HG03095 (cell line): ENCODE data around the gene LHX6.

Experiments
- ATAC-seq: cut with Tn5 transposase; IDR thresholded peaks from one replicate; pipeline ENCODE4 v1.9.1; 2021; ENCODE audit warnings: moderate library complexity; ENCODE audit not compliant: unreplicated experiment

LHX6 gene

DNA sequence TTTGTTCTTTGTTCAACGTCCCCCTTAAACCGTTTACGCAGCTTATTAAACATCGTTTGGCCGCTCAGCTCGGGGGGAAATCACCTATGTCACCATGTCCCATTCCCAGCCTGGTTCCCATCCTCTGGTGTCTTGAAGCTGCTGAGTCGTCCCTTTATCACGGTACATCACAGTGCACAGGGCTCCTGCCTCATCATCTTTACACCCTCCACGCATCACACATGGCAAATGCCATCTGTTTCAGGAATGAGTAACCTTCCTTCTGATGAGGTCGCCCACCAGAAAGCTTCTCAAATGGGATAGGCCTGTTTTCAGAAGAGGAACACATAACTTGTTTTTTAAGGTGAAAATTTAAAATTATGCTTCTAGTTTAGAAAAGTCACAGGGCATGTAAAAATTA is 7.9 kb upstream of the LHX6 start:
- ATAC-seq = no peak

DNA sequence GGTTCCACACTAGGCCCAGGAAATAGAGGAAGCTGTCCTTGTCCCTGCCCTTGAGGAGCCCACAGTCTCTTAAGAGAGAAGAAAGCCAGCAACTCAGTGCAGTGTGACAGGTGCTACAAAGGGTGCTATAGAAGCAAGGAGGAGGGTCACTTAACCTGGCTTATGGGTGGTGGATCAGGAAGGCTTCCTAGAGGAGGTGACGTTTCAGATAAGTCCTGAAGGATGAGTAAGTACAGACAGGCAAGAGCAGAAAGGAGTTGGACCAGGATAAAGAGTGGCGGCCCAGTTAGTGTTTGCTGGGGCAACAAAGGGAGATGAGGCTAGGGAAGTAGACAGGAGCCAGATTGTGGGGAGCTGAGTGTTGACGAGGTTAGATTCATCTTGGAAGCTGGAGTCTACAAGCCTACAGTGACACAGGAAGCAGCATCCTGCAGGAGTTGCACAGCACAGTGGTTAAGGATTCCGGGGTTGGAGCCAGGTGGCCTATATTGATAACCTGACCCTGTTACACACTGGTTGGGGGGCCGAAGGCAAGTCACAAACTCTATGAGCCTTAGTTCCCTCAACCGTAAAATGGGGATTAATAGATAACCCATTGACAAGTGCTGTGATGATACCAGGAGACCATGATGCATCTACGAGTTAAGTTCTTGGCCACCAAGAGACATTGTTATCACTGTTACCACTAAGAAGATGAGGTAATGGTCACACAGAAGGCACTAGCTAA is 5.4 kb upstream of the LHX6 start:
- ATAC-seq = no peak

DNA sequence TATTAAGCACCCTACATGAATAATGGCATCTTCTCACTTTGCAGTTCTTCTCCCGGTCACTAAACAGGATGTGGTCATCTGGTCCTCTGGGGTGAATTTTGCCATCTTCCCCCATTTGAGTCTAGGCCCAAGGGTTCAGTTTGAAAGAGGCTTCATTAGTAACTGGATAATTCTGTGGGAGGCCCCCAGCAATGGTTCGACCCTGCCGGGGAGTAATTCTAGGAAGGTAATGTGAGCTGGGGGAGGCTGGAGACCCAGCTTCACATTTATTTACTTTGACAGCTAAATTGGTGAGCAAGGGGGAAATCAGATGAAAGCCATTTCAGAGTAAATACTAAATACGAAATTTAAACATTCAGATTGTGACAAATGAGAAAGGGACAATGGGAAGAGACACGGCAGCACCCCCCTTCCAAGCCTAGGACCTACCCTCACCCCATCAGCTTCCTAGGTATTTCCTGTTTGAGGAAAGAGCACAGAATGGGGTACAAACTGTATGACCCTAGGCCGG is 4.1 kb upstream of the LHX6 start:
- ATAC-seq = no peak

DNA sequence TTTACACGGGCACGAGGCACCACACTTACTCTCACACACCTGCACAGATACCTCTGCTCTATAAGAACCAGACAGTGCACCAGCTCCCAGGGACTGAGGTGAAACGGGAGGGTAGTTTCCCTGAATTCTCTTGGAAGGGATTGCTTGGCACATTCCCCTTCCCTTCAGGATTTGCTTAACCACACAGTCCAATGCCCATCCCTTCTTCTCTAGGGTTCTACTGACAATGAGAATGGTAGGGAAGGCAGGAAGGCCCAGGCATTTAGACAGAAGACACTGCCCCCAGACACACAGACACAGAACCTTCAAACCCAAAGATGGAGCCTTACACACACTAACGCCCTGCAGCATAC is 704 bp upstream of the LHX6 start:
- no peak for ATAC-seq

DNA sequence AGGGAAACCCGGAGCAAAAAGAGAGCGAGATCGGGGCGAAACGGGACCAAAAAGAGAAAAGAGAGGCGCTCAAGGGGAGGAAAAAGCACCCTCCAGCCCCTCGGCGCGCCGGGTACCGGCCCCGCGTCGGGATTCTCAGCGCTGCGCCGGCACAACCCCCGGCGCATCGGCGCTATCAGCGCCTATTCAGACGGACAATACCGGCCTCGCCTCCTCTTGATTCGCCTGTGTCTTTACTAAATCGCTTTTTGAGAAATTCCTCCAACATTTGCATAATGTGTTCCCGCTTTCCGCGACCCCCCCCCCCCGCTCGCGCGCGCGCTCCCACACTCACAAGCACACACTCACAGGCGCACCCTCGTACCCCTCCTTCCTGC is 578 bp downstream of the LHX6 start:
- ATAC-seq = no peak

DNA sequence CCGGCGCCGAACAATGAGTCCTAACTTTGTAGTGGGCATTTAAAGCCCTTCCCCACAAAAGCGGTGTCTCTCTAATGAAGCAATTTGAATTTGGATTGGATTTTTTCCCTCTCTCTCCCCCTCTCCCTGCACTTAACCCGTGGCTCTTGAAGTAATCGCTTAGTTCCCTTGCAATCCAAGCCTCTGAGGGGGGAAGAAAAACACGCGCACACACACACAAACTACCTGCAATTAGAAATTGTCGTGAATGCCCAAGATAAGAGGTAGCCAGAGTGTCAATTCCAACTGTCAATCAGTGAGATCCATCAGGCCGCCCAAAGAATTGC is 1.2 kb downstream of the LHX6 start:
- ATAC-seq = no peak

DNA sequence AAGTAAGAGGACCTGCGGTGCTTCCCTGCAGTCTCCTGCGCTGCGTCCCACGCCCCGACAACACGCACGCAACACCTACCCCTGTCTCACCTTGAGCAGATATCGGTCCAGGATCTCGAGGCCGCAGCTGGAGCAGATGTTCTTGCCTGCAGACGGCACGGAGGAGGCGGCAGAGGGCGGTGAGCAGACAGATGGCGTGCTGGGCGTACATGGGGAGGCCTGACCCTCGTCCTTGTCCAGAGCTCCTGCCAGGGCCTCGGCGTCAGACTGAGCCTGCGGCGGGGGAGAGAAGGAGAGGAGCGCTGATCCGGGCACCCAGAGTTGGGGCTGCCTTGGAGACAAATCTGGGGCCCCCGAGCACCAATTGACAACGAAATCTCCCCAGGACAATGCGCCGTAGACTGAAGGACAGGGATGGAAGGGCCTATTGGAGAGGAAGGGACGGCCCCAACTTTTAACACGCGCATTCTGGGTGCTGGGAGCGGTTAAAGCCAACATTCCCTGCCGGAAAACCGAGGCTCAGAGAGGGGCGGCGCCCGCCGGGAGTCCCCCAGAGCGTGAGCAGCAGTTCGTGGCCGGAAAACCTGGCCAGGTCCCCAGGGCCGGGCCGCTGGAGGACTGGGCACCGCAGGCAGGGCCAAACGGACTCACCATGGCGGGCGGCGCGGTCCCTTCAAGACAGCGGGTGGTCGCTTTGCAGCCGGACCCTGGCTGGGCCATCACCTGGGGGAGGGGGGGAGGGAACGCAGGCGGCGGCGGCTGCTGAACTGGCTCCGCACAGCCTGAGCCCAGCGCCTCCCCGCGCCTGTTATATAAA is 1.8 kb downstream of the LHX6 start:
- ATAC-seq = no peak

DNA sequence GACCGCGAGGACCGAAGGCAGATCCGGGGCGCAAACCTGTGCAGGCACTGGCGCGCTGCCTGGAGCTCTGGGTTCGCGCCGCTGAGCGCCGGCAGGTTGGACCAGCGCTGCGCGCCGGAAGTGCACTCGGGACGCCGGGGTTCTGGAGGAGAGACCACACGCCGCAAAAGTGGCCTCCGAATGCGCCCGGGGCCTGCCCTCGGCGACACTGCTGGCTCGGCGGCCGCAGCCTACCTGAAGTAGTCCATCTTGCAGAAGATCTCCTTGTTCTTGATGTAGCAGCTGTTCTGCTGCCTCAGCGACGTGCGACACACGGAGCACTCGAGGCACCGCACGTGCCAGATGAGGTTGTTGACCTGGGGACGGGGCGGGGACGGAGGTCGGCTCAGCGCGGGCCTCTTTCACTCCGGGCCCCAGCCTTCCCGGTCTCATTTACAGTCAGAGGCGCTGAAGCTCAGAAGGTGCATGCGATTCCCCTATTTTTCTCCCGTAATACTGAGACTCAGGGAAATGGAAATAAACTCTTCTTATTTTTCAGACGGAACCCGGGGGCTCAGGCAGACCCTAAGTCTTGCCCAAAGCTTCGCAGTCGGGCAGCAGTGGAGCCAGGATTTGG is 2.5 kb downstream of the LHX6 start:
- ATAC-seq = no peak

DNA sequence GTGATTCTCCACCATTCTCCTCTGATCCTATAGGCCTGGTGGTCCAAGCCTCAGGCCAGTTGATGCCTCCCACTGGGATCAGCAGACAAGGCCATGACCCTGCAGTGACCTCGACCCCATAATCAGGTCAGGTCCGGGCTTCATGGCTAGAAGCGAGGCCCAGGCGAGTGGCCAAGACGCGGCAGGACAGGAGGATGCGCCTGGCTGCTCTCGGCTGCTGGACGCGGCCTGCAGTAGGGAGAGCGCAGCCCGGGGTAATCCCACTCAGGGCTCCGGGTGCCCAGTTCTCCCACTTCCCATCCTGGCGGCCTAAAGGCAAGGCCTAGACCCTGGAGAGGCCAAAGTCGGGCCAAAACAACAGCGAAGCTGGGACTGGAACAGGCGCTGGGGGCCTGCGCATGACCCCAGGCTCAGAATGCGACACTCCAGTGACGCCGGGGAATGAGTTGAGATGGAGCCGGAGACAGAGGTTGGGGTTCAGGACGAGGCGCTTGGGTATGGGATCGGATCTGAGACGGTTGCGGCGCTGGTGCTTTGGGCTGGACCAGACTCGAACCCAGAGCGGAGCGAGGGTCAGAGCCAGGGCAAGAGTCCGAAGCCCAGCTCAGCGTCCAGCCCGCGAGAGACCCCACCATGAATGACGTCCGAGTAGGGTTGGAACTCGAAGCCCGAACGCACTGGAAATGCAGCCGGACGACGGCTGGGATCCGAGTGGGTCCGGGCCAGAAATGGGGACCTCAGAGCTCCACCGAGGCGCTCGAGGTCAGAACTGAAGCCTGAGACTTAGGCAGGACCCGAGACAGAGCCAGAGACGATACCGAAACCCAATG is 3.2 kb downstream of the LHX6 start:
- no peak for ATAC-seq

DNA sequence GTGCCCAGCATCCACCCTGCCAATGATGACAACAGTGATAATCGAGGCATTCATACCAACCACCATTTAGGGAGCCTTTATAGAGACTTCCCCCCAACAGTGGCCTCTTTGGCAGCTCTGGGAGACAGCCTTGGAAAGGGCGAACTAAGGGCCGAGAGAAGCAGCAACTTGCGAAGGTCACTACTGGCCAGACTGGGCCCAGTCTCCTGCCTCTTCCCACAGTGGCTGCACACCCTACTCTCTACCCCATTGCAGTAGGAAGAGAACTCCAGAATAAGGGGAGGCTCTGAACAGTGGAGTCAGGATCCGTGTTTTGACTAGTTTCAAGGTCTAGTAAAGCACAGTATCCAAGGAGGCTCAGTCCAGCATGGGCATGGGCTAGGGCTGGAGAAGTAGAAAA is 5.3 kb downstream of the LHX6 start:
- no peak for ATAC-seq

DNA sequence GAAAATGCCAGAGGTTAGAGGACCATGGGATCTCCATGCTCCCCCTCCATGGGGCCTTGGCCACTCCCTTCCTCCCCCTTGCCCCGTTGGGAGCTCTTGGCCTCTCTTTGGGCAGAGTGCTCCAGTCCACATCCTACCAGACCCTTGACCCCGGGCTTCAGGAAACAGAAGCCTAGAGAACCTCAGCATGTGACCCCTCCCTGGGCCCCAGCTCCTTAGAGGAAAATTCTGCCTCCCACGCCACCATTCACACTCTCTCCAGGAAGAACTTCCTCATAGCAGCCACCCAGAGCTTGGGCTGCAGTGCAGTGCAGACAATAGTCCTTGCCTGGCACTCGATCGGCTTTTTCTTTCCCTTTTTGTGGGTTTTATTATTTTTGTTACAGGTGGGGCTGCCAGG is 6.0 kb downstream of the LHX6 start:
- ATAC-seq = no peak

DNA sequence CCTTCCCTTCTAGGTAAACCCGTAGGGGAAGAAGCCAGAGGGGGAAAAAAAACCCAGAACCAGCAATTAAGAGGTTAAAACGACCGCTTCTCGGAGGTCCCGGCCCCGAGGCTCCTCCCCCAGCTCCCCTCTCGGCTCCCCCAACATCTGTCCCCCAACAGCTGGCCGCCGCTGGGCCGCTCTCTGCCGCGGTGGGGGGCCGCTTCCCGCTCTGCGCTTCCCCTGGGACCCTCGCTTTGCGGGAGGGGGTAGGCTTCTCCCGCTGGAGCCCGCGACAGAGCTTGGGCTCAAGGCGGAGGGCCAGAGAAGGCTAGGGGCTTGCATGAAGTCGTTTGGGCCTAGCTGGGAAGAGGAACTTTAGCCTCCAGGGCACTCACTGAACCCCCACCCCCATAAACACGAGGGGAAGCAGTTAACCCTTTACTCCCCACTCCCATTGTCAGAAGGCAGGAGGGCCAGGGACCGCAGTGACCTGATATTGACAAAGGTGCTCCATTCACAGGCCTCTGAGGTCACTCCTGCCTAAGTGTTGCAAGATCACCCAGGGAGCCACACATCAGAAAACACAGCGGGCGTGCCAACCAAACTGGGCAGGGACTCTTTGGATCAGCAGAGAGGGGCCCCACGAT is 7.5 kb downstream of the LHX6 start:
- no peak for ATAC-seq

DNA sequence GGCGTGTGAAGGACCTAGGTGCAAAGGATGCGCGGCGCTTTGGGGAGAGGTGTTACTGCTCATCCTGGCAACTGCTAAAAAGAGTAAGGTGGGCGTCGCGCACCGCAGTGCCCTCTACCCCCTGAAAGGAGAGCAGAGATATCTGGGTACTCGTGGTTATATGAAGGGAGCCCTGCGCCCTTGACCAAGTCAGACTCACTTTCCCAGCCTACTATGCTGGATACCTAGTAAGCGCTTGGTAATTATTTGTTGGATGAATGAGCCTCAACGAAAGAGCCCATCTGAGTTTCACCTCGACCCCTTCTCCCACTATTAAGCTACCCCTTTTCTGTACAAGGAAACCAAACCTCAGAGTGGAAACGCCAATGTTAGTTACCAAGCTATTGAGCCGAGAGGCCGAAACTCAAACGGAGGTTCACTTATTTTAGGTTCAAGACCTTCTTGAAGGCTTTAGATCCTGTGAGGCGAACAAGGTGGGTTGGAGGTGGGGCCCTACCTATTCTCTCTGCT is 8.0 kb downstream of the LHX6 start:
- no peak for ATAC-seq

DNA sequence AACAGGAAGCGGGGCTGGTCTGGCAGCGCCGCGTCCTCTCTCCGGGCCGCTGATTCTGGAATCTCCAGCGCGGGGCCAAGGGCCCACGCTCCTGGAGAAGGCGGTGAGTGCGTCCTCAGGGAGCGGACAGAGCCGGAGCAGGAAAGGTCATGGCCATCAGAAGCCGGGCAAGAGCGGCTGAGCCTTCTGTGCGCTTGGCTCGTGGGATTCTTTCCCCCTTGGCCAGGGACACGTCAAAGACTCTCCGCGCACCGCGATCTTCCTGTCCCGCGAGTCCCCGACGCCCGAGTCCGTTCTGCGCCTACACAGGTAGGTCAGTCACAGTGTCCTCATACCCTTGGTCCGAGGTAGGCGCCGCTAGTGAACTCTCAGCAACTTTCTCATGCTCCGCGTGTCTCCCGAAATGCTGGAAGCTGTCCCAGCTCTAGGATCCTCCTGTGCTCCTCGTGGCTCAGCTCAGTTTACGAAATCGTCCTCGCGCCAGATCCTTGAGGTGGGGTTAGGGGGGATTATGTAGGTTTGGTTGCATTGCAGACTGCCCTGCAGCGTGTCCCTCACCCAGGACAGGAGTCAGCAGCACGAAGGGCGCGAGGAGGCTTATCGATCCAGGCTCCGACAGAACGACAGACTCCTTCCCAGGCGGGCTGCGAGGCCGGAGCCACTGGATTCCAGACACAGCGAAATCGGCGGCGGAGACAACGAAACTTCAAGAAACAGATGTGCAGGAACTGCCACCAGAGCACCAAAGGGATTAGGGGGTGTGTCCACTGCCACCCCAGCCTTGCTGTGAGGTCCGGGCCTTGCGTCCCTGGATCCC is 8.7 kb downstream of the LHX6 start:
- ATAC-seq = no peak

DNA sequence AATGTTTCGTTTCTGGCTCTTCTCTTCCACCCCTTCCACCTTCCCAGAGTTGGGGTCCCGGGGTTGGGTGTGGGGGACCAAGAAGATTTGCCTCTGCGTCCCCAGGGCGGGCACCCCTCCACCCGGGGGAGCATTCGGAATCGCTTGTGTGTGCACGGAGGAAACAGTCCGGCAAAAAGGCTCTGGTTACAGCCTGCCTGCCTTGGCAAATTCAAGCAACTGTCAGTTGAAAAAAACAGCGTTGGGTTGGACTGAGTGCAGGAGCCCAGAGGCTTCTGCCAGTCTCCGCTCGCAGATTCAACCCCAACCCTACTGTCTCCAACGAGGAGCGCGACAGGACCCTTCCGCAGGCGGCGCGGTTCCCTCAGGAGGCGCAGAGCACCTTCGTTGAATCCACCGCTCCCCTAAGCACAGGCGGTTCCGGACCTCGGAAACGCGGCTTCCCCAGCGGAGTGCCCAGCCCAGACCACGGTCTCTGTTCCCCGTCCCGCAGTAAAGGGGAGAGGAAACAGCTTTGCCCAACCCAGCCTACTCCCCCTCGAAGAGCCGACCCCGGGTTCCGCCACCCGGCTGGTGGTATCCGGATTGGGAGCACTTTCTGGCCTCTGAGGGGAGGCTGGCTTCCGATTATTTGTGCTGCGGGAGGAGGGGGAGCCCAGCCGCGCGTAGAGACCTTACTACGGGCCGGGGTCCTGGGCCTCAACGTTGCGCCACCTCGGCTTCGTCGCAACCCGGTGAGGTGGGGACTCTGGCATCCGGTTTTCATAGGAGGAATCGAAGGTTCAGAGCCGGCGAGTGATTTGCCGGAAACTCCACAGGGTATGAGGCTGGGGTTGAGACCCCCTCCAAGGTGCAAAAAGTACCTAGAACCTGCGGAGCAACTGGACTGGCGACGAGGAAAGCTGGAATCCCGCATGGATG is 9.6 kb downstream of the LHX6 start:
- no peak for ATAC-seq

DNA sequence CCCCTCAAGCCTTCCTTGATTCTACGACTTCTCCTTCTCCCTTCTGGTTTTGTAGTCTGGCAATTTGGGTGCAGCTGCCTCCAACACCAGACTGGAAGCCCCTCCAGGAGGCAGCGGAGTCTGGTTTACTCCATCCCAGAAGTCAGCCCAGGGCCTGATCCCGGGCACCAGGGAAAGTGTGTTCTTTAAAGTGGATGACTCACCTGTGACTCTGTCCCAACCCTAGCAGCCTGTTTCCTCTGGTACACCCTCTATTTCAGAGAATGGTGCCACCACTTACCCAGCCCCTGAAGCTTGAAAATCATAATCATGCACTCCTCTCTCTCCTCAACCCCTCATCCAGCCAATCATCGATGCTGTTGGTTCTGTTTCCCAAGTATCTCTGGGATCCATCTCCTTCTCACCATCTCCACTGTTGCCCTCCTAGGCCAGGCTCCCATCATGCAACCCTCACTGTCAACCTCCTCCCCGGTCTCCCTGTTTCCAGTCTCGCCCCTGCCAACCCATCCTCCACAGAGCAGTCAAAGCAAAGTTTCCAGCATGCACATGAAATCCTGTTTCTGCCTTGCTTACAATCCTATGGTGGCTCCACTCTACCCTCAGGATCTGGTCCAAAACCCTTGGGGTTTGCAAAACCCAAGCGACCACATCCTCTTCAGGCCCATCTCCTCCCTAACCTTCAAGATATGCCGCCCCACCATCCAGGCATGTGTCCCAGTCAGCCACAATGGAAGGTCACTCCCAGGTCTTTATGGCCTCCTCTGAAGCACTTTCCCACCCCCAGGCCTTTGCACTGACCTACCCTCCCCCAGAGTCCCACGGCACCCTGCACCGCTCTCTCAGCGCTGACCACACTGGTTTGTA is 10.5 kb downstream of the LHX6 start:
- ATAC-seq = no peak

DNA sequence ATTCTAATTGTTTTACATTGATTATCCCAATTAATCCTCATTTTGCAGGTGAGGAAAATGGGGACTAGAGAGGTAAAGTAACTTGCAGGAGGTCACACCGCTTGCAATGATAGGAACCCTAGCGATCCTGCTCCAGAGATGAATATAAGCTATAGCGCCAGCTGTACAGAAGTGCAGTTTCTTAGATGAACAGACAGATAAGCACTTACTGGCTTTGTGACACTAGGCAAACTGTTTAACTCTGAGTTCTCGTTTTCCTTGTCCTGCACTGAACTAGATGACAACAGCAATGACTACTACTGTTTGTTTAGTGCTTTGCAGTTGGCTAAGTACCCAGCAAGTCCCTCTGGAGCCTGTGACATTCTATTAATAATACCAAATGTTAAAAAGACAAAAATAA is 11.1 kb downstream of the LHX6 start:
- no peak for ATAC-seq
